ENCODE measurements around the gene CACNA2D3.

GRCh38 chr3:54507876-54508460 is 385.6 kb downstream of the CACNA2D3 start:
- TF ChIP-seq, protein P1, sequence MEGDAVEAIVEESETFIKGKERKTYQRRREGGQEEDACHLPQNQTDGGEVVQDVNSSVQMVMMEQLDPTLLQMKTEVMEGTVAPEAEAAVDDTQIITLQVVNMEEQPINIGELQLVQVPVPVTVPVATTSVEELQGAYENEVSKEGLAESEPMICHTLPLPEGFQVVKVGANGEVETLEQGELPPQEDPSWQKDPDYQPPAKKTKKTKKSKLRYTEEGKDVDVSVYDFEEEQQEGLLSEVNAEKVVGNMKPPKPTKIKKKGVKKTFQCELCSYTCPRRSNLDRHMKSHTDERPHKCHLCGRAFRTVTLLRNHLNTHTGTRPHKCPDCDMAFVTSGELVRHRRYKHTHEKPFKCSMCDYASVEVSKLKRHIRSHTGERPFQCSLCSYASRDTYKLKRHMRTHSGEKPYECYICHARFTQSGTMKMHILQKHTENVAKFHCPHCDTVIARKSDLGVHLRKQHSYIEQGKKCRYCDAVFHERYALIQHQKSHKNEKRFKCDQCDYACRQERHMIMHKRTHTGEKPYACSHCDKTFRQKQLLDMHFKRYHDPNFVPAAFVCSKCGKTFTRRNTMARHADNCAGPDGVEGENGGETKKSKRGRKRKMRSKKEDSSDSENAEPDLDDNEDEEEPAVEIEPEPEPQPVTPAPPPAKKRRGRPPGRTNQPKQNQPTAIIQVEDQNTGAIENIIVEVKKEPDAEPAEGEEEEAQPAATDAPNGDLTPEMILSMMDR (IDR thresholded peaks at IDR 0.05; ENCODE audit: insufficient read depth, low read length, poor library complexity, severe bottlenecking): no peak
- TF ChIP-seq EZH2phosphoT487 (conservative IDR thresholded peaks at IDR 0.05; ENCODE audit: low read length): no peak

All from SU-DHL-6 (cell line).